ENCODE data around the gene ARMC2.
A peak's percentile ranks its signal among the peaks of the same experiment; 100 is the strongest.
"Not testable (repeated sequence)": the region's sequence is repeated elsewhere in the genome, so short reads cannot be mapped to it uniquely, and the experiment has no call there.

Gene ARMC2

DNA sequence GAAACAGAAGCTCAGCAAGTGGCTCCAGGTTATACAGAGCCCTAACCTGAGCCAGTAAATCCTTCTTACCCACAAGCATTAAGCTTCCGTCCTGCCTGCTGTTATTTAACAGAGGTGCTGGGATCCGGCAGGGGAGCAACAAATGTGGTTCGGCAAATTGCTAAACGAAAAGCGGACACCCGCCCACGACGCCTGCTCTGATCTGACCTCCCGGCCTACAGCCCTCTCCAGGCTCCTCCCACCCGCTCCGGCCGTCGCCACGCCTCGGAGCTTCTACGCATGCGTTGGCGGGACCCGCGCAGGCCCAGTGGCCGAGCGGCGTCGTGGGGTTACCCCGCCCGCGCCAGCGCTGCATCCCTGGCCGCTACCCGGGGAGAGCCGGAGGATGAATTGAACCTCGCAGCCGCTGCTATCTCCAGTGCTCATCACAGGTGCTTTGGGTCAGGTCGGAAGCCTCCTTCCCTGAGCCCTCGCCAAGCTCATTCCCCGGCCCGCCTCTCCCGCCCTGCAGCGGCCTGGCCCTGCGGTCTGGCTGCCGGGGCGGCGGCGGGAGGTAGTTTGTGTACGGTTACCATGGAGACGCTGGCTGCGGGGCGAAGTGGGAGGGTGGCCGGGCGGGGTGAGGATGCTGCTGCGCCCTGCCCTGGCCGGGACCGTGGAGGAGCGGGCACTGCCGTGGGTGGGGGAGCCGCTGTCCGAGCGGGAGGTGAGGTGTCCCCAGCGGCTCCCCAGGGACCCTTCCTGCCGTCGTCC, at the start of gene ARMC2:
Gene ARMC2, plus strand, starts transcription at position 307 of the 753 bp plus-strand sequence. CDS start 5,846 bp downstream, outside the sequence.
- DNase-seq, result peak; percentile 89 to 92

- DNase-seq, result peak; percentile 58 to 70
Observed at GRCh38 chr6:108798670-108799353, 49.4 kb upstream of the ARMC2 start.

GRCh38 chr6:108799354-108799717, 48.9 kb upstream of the ARMC2 start:
- DNase-seq, result no peak

DNA sequence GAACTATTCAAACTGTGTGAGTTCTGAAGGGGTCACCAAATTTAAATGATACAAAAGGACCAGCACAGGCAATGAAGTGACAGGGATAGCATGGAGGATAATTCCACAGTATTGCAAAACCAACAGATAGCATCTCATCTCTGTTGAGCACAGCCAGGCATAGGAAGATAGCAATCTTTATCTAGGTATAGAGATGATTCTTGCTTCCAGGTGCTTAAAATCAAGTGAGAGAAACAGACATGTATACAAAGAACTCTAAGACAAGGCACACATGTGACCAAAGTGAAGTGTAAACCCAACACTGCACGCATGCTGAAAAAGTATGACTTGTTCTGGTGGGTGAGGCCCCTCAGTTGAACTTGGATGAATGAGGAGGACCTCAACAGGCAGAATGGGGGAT, 48.4 kb upstream of the ARMC2 start:
- DNase-seq, result no peak

DNA sequence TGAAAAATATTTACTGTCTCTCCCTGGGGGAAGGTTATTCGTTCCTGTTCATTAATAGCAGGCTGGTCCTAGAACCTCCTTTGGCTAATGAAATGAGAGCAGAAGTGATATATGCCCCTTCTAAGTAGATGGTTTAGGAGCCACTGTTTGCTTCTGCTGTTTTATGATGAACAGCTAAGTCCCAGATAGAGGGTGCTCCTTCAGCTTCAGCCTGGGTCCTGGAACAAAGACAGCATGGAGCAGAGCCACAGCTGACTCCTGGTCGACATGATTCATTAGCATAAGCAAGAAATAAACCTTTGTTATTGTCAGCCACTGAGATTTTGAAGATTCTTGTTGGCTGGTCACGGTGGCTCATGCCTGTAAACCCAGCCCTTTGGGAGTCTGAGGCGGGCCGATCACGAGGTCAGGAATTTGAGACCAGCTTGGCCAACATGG, 47.8 kb upstream of the ARMC2 start:
- no peak for DNase-seq

- DNase-seq, result no peak
Observed at GRCh38 chr6:108801366-108801765, 46.9 kb upstream of the ARMC2 start.

DNA sequence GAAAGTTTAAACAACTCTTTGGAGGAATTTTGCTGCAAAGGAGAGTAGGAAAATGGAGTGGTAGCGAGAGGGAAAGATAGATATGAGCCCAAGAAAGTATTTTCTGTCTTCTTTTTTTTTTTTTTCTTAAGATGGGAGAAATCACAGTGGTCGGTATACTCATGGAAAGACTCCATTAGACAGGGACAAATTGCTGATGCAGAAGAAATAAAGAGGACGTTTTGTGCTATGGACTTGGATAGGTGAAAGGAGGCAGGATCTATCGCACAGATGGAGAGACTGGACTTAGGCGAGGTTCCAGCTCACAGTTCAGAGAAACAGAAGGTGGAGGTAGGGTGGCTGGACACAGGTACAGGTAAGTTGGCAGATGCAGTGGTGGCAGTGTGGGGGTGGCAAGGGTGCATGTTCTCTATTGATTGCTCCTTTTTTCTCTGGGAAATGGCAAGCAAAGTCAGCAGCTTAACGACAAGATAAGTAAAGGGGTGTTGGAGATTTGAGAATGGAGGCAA, 44.2 kb upstream of the ARMC2 start:
- DNase-seq, result no peak

DNA sequence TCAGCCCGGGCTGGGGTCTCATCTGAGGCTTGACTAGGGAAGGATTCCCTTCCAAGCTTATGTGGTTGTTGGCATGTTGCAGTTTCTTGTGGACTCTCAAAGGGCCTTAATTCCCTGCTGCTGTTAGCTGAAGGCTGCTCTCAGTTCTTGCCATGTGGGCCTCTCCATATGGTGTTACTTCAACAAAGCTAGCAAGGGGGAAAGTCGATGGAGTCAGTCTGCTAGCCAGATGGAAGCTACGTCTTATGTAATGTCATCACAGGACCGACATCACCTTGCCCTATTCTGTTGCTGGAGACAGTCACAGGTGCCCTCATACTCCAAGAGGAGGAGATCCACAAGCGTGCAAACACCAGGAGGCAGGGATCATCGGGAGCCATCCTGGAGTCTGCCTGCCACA, 43.3 kb upstream of the ARMC2 start:
- no peak for DNase-seq

DNA sequence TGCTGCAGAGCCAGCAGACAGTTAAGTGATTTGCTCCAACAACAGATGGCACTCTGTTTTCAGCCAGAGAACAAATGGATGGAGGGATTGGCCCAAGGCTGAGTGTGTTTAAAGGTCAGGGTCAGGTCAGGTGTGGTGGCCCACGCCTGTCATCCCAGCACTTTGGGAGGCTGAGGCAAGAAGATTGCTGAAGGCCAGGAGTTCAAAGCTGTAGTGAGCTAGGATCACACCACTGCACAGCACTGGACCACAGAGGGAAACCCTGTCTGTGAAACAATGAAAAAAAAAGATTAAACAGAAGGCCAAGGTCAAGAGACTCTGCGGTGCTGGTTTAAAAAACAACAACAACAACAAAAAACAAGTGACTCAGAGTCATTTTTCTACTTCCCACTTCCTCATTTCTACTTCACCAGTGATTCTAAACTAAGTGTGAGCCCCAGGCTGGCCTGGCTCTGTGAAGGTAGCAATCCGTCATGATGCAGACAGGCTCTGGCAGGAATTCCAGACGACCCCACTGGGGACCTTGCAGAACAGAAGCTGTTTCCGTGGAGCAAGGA, 42.5 kb upstream of the ARMC2 start:
- DNase-seq, result no peak

GRCh38 chr6:108806171-108806570, 42.1 kb upstream of the ARMC2 start:
- DNase-seq, result no peak

DNA sequence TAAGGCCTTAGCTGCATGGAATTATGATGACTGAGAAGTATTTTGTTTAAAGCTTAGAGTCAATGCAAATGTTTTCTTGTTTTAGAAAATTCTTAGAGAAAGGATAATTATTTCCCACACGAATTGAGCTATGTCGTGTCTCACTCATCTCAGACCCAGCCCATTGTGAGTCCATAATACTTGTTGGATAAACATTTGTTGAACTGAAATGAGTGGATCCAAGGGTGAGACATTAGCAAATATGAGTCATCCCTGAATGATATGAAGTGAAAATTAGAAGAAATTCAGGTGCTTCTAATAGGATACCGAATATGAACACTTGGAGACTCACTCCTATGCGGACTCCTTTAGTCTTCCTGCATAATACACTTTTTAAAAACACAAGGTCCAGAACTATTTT, 41.6 kb upstream of the ARMC2 start:
- DNase-seq, result no peak

GRCh38 chr6:108807928-108808327, 40.3 kb upstream of the ARMC2 start:
- DNase-seq, result no peak

DNA sequence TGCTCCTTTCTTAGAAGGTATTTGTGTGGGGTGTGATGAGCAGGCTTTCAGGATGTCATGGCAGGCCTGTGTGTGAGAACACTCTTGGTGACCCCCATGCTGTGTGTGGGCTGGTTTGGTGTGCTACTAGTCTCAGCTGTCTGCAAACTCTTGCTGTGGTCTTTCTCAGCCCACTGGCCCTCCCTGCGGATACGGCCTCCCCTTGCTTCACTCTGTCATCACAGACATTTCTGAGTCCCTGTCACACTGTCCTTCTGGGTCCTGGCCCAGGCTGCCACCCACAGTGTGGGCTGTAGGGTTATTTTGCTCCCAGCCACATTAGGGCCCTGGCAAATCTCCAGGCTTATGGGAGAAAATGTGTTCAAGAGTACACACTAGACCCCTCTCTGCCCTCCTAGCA, 39.0 kb upstream of the ARMC2 start:
- no peak for DNase-seq

- DNase-seq, result no peak
Observed at GRCh38 chr6:108810057-108810643, 38.1 kb upstream of the ARMC2 start.

- no peak for DNase-seq
Observed at GRCh38 chr6:108811490-108811889, 36.7 kb upstream of the ARMC2 start.

DNA sequence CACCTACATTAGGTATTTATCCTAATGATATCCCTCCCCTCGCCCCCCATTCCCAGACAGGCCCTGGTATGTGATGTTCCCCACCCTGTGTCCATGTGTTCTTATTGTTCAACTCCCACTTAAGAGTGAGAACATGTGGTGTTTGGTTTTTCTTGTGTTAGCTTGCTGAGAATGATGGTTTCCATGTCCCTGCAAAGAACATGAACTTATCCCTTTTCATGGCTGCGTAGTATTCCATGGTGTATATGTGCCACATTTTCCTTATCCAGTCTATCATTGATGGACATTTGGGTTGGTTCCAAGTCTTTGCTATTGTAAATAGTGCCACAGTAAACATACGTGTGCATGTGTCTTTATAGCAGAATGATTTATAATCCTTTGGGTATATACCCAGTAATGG, 35.0 kb upstream of the ARMC2 start:
- DNase-seq, result not testable (repeated sequence)

DNA sequence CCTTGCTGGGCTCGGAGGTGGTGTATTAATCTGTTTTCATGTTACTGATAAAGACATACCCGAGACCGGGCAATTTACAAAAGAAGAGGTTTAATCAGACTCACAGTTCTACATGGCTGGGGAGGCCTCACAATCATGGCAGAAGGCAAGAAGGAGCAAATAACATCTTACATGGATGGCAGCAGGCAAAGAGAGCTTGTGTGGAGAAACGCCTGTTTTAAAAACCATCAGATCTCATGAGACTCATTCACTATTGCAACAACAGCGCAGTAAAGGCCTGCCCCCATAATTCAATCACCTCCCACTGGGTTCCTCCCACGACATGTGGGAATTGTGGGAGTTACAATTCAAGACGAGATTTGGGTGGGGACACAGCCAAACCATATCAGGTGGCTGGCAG, 30.9 kb upstream of the ARMC2 start:
- DNase-seq, result not testable (repeated sequence)

DNA sequence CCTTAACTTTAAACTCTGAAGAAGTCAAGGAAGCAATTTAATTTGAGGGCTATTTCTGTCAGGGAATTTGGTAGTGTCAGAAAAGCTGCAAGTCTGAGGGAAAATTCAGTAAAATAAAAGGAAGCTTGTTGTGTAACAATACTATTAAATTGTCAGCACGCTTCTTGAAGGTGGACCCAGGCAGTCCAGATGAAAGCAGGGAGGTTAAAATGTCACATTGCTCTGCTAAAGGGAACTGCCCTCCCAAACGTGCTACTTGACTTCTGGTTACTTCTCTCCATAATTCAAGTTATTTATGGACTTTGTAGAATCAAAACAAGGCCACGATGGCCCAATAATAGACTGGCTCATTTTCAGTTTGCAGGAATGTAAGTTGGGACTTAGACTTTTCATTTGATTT, 28.2 kb upstream of the ARMC2 start:
- no peak for DNase-seq

GRCh38 chr6:108822401-108822800, 25.8 kb upstream of the ARMC2 start:
- DNase-seq, result no peak

DNA sequence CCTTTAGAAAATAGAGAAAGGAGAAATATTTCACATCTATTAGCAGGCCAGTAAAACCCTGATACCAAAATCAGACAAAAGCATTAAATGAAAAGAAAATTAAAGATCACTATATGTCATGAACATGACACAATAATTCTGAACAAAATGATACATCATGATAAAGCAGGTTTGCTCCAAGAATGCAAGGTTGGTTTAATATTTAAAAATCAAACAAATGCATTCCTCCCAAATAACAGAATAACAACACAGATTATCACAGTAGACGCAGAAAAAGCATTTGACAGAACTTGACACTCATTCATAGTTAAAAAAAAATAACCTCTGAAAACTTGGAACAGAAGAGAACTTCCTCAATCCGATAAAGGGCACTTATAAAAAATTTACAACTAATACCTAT, 22.9 kb upstream of the ARMC2 start:
- DNase-seq, result no peak

DNA sequence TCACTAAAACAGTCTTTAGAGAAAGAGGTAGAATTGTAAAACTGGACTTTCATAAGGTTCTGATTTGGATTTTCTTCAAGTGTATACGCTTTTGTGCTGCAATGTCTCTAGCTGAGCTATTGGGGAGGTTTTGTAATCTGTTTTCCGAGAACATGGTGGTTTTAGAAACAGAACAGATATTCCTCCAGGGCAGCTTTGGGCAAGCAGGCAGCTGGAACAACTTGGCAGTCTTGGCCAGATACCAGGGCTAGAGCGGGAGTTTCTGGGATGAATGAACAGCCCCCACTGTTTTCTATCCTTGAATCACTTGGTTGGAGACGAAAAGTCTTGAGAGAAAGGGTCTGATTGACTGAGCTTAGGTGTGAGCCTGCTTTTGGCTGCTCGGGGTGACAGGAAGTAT, 17.1 kb upstream of the ARMC2 start:
- no peak for DNase-seq

DNA sequence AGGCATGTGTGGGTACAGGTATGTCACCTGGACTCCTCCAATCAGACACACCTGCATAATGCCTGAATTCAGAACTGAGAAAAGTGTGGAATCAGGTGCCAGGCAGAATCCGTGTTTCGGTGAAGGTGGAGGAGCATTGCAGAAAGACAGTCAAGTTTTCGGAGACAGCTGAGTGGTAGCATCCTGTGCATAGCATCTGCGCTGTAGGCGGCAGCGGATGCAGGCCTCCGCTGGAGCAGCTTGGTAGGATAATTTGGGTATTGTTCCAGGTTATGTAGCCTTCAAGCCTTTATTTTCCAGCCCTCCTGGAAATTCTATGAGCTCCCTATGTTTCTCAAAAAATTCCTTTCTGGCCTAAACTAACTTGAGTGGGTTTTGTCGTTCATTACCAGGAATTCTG, 15.5 kb upstream of the ARMC2 start:
- DNase-seq, result no peak

- peak; percentile 88 to 90 for DNase-seq
Observed at GRCh38 chr6:108835218-108835850, 12.9 kb upstream of the ARMC2 start.
